MCF 10A (cell line): ENCODE measurements around the gene FARS2. TPM values are rescaled to one million over a fixed set of nuclear protein-coding genes. Genes with fewer than 3 reads are reported as not detected.

Source experiments
- BruUV-seq: library from RNA; stranded (reverse); fragments of 400-500 nt; replicated peaks from 2 replicates; lab custom pipeline; 2021; lab: Mats Ljungman, UMichigan
- CTCF ChIA-PET: fragments of 300-600 bp; sonication (Branson Sonifier 250); formaldehyde crosslinking; extraction: SDS; loops from one replicate; lab custom pipeline; 2021; ENCODE audit warnings: antibody characterized with exemption, inconsistent platforms; lab: Yijun Ruan, JAX
- POLR2A ChIA-PET: fragments of 300-600, 350-650 bp; sonication (Branson Sonifier 250); formaldehyde crosslinking; extraction: SDS; loops from one replicate; lab custom pipeline; 2020; ENCODE audit warnings: antibody characterized with exemption, inconsistent platforms; lab: Yijun Ruan, JAX
- DNase-seq: peaks from one replicate; pipeline ENCODE4 v3.0.0-alpha.2; 2018; ENCODE audit not compliant: unreplicated experiment
- H3K27ac Mint-ChIP-seq: one replicate; pipeline ENCODE4 v1.8.0; 2022; ENCODE audit warnings: mild to moderate bottlenecking, low read depth, mixed read lengths; ENCODE audit not compliant: unreplicated experiment
- H3K27me3 Mint-ChIP-seq: one replicate; pipeline ENCODE4 v1.8.0; 2022; ENCODE audit warnings: mixed read lengths; ENCODE audit not compliant: insufficient read depth, unreplicated experiment
- H3K36me3 Mint-ChIP-seq: one replicate; pipeline ENCODE4 v1.8.0; 2022; ENCODE audit warnings: mild to moderate bottlenecking, moderate library complexity, mixed read lengths; ENCODE audit not compliant: insufficient read depth, unreplicated experiment
- H3K4me1 Mint-ChIP-seq: one replicate; pipeline ENCODE4 v1.8.0; 2022; ENCODE audit warnings: mixed read lengths; ENCODE audit not compliant: insufficient read depth, unreplicated experiment
- H3K4me3 Mint-ChIP-seq: one replicate; pipeline ENCODE4 v1.8.0; 2022; ENCODE audit warnings: mild to moderate bottlenecking, moderate library complexity, mixed read lengths; ENCODE audit not compliant: unreplicated experiment
- H3K9me3 Mint-ChIP-seq: one replicate; pipeline ENCODE4 v1.8.0; 2022; ENCODE audit warnings: mixed read lengths; ENCODE audit not compliant: unreplicated experiment
- CTCF ChIP-seq: fragments of 200-600 bp; IDR thresholded peaks from one replicate; pipeline ENCODE4 v1.8.0; 2022; ENCODE audit warnings: antibody characterized with exemption, mild to moderate bottlenecking; ENCODE audit not compliant: unreplicated experiment
- intact Hi-C: fragments of 100-400 bp; cut with micrococcal nuclease; formaldehyde crosslinking; loops from 2 replicates; pipeline ENCODE4 v1.14.1; 2022
- total RNA-seq: library from RNA; stranded (reverse); gene quantifications from 2 replicates; pipeline ENCODE4 v1.2.3, GENCODE V29; 2022

Gene FARS2
- total RNA-seq, 1 experiment from 2014 or later, result 18.2 TPM

GRCh38 chr6:5316951-5317350 lies 55.6 kb downstream of the FARS2 start:
- ChIA-PET CTCF (no interaction called here), POLR2A (no interaction called here)
- Mint-ChIP-seq H3K27ac (no peak overlapping the region), H3K36me3 (no peaks in the 10 kb centered on the region), H3K27me3 (no peaks in the 10 kb centered on the region), H3K4me1 (peaks cover 5% of the 10 kb centered on the region), H3K9me3 (no peaks in the 10 kb centered on the region), H3K4me3 (no peak overlapping the region)
- DNase-seq, result no peak
- no TSS peak for BruUV-seq
- no peak for TF ChIP-seq CTCF
- intact Hi-C loops, result no loop called here

- Mint-ChIP-seq H3K4me1 (peaks cover 5% of the 10 kb centered on the region), H3K27me3 (no peaks in the 10 kb centered on the region), H3K36me3 (no peaks in the 10 kb centered on the region), H3K4me3 (no peak overlapping the region), H3K27ac (no peak overlapping the region), H3K9me3 (no peaks in the 10 kb centered on the region)
- intact Hi-C loops, result no loop called here
- DNase-seq, result no peak
- CTCF ChIA-PET, result interaction anchor here (0.6 to 0.9 kb wide), 3 partner anchors 16 to 589 kb away, joined by 3 to 4 read pairs (median 4); no protein-coding TSS in a partner anchor
- POLR2A ChIA-PET, result interaction anchor here (0.7 kb wide), 1 partner anchor 25 kb away, joined by 3 read pairs; no protein-coding TSS in a partner anchor
- TF ChIP-seq CTCF, result no peak
- BruUV-seq, result no TSS peak
These were observed 57.4 kb downstream of the FARS2 start for GRCh38 chr6:5318617-5319272.

- intact Hi-C loops, result no loop called here
- no peaks in the 10 kb centered on the region for H3K4me1 Mint-ChIP-seq
- no peak overlapping the region for H3K27ac Mint-ChIP-seq
- H3K36me3 Mint-ChIP-seq, result no peaks in the 10 kb centered on the region
- POLR2A ChIA-PET, result interaction anchor here (1.2 kb wide), 1 partner anchor 18 kb away, joined by 3 read pairs; no protein-coding TSS in a partner anchor
- CTCF ChIA-PET, result interaction anchor here (0.5 kb wide), 1 partner anchor 442 kb away, joined by 4 read pairs; no protein-coding TSS in a partner anchor
- no TSS peak for BruUV-seq
- no peak overlapping the region for H3K4me3 Mint-ChIP-seq
- no peaks in the 10 kb centered on the region for H3K9me3 Mint-ChIP-seq
- DNase-seq, result no peak
- H3K27me3 Mint-ChIP-seq, result no peaks in the 10 kb centered on the region
- TF ChIP-seq CTCF, result no peak
These were observed 62.7 kb downstream of the FARS2 start for GRCh38 chr6:5323979-5324378.

GRCh38 chr6:5325173-5325572 lies 63.9 kb downstream of the FARS2 start:
- peak; percentile 23 for TF ChIP-seq CTCF
- Mint-ChIP-seq H3K27ac (no peak overlapping the region), H3K36me3 (no peaks in the 10 kb centered on the region), H3K27me3 (no peaks in the 10 kb centered on the region), H3K4me1 (no peaks in the 10 kb centered on the region), H3K4me3 (no peak overlapping the region), H3K9me3 (no peaks in the 10 kb centered on the region)
- POLR2A ChIA-PET, result interaction anchor here (1.3 kb wide), 1 partner anchor 26 kb away, joined by 3 read pairs; no protein-coding TSS in a partner anchor
- intact Hi-C loops, result no loop called here
- CTCF ChIA-PET, result no interaction called here
- peak; percentile 33 for DNase-seq
- BruUV-seq, result no TSS peak
